GM21723 (cell line): ENCODE results near the gene PHPT1.
"Not testable (repeated sequence)": the region's sequence is repeated elsewhere in the genome, so short reads cannot be mapped to it uniquely, and the experiment has no call there.

Experiments used
- ATAC-seq: cut with Tn5 transposase; IDR thresholded peaks from one replicate; pipeline ENCODE4 v1.9.1; 2021; ENCODE audit warnings: mild to moderate bottlenecking, moderate library complexity; ENCODE audit not compliant: unreplicated experiment

The PHPT1 gene

DNA sequence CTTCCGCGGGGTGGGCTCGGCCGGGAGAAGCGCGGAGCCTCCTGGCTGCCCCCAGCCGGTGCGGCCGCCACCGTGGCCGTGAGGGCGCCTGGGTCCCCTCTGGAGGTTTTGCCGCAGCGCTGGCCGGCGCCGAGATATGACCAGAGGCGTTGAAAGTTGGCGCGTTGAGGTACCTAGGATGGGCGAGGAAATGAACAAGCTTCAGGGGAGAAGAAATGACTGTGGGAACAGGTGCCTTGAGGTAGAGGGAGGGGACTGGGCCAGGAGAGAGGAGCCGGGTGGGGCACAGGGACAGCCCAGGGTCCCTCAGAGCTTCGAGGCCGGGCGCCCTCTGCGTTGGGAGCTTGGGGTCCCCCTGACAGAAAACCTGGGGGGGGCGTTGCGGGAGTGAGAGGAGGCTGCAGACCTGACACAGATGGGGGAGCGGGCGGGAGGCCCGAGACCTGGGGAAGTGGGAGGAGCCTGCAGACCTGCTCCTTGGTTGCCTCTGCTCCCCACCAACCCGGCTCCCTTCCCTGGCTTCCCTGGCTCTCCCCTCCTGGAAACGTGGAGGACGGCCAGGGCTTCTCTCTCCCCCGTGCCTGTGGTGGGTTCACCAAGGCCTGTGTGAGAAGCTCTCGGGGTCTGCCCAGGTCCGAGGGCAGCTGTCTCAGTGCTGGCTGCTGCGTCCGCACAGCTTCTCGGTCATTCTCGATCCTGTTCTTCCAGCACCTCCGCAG is 27.2 kb upstream of the PHPT1 start:
- ATAC-seq, result no peak

- ATAC-seq, result no peak
These were observed 25.8 kb upstream of the PHPT1 start for GRCh38 chr9:136823136-136824046.

- no peak for ATAC-seq
These were observed 24.5 kb upstream of the PHPT1 start for GRCh38 chr9:136824496-136825225.

GRCh38 chr9:136825295-136826187 is 23.7 kb upstream of the PHPT1 start:
- no peak for ATAC-seq

DNA sequence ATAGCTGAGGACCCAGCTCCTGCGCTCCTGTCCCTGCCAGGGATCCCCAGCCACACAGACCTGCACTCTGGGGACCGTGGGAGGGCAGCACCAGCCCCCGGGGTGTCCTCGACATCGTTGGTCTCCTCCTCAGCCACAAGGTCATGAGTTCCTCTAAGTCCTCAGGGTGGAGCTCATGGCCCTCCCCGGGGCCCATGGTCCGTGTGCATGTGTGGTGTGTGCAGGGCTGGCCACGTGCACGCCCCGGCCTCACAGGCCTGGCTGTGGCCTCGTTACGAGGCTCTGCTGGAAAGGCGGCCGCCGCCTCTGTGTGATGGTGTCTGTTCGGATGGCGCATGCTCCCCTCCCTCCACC is 23.0 kb upstream of the PHPT1 start:
- no peak for ATAC-seq

DNA sequence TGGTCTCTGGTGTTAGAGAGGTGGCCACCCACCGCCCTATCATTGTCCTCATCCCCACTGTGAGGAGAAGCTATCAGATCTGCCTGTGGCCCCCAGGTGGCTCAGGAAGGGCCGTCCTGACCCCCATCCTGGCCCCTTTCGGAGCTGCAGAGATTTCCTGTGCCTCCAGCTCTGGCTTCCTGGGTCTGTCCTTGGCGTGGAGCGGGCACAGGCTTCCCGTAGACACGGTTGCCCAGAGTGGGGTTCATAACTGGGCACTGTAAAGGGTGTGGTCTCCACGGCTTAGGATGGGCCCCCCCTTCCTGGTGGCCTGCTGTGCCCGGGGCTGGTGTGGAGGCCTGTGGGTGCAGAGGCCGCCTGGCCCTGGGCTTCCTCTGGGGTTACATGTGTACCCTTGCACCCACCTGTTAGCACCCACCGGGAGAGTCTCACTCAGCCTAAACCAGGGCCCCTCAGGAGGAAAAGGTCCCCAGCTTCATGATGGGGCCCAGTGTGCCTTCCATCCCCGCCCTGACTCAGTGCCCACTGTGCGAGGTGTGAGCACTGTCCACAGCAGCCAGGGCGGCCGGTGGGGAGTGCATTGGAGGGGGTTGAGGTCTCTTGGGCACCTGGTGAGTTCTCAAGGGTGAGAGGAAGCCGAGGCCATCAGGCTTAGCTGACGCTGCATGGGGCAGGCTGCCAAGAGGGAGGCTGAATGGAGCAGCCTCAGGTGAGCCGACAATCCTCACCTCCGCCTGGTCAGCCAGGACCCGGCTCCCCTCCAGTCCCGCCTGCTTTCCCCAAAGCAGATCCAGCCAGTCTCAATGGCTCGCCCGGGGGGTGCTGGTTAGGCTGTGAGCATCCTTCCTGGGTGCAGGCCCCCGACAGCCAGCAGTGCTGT is 22.3 kb upstream of the PHPT1 start:
- ATAC-seq, result no peak

DNA sequence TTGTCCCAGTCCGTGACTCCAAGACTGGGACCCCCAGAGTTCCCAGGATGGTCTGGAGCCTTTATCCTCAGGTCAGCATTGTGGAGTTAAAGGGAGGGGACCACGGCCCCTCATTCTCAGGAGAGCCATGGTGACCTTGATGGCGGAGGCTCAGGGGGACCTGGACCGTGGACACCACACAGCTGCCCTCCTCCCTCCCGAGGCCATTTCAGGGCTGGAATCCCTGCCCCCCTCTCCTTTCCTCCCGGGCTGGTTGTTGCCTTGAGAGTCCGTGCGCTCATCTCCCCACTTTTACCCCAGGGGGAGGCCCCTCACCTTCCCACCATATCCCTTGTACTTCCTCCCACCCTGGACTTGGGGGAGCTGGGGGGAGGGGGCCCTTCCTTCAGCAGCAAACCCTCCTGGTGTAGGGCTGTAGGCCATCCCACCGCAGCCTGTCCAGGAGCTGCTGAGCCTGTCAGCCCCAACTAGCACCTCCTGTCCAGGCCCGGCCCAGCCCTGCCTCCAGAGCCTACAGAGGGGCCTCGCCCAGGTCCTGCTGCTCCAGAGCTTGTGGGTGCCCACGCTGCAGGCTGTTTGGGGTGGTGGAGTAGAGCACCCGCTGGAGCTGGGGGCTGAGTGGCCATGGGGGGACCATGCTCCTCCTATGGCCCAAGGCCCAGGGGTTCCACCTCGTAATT is 21.3 kb upstream of the PHPT1 start:
- ATAC-seq, result no peak

DNA sequence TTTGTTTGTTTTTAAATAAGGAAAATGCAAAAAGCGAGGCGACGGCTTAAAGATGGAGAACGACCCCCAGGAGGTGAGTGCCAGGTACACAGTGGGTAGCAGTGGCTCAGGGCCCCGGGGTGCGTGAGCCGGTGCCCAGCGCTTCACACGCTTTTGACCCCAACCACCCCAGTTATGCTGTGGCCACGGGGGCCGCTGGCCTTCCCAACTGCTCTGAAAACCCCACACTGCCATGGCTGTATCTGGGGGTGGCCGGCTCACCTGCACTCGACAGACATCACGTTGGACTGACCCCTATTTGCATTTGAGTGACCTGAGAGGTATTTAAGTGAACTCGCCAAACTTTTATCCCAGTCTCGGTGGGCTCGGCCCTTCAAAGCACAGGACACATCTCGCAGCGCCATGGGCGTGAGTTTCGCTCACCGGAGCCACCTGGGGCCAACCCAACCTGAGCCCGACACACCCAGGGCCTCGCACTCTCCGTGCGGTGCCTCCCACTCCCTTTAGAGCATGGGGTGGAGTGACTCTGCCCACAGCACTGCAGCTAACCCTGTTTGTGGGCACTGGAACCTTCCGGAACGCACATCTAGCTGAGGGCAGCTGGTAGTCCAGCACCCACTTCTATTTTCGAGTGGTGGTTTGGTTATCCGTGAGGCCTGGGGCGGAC is 20.6 kb upstream of the PHPT1 start:
- ATAC-seq, result no peak

DNA sequence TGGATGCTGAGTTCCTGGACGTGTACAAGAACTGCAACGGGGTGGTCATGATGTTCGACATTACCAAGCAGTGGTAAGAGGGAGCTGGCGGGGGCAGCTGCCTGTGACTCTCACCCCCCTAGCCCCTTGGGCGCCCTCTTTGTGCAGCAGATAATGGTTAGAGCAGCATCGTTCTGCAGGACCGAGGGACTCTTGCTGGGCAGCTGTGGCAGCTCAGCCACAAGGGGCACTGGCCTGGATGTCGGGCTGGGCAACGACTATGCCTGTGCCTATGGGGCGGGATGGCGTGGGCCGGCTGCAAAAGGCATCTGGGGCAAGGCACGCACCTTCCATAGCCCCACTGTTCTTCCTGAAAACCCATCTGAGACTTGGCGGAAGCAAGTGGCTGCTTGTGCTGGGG is 19.8 kb upstream of the PHPT1 start:
- no peak for ATAC-seq

DNA sequence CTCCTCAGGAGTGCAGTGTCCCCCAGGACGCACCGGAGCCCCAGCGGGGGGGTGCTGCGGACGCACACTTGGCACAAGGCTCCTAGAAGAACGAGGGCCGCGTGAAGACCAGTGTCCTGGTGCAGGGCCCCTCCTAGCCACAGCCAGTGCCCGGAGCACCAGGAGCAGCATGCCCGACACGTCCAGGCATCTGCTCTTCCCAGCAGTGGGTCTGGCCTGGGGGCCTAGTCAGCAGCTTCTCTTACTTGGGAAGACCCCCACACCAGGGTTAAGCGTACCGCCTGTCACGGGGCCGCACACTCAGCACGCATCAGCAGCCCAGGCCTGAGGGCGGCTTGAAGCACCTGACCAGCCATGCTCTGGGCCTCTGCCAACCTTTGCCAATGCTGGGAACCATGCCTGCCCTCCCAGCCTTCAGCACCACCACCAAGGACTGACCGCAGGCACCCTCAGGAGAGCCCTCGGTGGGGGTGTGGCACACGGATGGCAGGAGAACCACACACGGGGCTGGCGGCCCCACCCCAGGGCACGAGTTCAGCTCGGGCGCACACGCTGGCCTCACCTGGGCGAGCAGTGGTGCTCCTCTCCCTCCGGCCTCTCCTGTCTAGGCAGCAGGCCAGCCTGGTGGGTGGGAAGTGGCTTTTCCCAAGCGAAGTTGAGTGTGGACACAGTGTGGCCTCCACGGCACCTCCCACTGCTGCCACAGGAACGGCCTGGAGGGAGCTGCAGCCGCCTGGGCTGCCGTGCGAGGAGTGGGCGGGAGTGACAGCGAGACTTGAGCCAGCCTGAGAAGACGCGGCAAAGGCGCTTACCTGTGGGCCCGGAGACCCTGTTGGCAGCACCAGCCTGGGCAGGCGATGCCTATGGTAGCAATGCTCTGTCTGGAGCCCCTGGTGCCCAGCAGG is 19.0 kb upstream of the PHPT1 start:
- ATAC-seq, result no peak

DNA sequence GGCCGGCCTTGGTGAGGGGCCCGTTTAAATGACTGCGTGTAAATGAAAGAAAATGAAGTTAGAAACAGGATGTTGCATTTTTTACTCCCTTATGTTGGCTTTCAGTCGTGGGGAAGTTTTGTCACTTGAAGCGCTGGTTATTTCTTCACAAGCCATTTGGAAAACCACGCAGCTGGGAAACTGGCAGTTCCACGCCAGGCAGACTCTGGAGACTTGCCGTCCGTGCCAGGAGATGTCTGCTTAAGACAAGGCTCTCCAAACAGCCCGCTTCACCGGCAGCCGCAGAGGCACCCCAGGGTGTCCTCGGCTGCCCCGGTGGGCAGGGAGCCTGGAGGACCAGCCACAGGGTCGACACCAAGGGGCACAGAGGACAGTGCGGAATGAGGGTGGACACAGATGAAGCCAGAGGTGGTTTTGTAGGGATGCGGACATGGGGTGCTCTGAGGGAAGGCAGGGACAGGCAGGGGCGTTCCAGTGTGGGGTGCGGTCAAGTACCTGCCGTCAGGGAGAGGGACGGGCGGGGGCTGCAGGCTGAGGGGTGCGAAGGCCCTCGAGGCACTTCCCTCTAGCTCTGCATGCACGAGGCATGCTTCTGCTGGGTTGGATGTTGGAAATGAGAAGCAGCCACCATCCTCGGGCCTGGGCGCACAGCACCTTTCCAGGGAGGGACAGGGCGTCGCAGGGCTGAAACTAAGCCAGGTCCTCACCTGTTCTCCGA is 18.0 kb upstream of the PHPT1 start:
- ATAC-seq, result no peak

DNA sequence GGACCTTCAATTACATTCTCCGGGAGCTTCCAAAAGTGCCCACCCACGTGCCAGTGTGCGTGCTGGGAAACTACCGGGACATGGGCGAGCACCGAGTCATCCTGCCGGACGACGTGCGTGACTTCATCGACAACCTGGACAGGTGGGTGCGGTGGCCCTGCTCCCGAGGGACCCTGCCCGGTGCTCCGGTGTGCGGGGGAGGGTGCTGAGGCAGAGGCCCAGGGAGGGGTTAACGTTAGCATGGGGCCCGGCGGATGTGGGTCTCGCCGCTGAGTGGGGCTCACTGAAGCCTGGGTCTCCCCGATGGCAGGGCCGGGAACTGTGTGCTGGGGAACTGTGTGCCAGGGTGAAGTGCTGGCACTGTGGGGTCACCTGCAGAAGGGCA is 17.5 kb upstream of the PHPT1 start:
- ATAC-seq, result no peak

GRCh38 chr9:136832581-136832980 is 16.6 kb upstream of the PHPT1 start:
- ATAC-seq, result no peak

DNA sequence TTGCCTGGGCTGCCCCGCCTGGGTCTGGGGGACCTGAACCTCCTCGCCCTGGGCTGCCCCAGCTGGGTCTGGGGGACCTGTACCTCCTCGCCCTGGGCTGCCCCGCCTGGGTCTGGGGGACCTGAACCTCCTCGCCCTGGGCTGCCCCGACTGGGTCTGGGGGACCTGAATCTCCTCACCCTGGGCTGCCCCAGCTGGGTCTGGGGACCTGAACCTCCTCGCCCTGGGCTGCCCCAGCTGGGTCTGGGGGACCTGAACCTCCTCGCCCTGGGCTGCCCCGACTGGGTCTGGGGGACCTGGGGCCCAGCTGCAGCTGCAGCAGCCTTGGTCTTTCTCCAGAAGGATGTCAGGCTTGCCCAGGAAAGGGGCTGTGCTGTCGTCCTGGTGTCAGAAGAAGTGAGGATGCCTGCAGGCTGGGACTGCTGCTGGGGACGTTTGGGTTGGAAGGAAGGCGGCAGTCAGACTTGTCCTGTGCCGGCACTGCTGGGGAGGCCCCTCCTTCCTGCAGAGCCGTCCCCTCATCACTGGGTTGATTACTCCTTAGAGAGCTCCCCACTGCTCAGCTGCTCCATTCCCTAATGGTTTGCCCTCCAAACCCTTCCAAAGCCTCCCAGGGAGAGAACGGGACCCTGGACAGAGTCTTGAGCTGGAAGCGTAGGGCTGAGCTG is 15.7 kb upstream of the PHPT1 start:
- not testable (repeated sequence) for ATAC-seq

DNA sequence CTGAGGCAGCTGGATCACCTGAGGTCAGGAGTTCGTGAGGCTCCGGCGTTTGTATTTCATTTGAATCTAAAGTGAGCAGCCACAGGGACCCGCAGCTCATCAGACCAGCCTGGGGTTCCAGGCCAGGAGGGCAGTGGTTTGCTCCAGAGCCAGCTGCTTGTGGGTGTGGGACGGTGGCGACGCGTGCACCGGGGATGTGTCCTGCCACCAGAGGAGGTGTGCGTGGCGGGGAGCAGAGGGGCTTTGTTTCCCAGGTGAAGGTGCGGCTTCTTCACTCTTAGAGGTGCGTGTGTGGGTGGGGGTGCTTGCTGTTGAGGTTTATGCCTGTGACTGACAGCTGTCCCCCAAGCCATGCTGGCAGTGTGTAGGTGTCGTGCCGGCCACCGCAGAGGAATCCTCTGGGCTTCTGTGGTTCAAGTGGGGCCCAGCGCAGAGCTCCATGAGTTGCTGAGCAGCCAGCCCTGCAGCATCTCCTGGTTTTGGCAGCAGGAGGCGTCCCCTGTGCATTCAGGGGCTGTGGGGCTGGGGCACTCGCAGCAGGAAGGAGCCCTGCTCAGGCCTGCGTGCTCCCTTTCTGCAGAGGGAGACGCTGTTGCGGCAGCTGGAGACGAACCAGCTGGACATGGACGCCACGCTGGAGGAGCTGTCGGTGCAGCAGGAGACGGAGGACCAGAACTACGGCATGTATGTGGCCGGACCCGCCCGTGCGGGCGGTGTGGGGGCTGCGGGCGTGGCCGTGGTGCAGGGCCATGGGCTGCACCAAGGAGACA is 13.9 kb upstream of the PHPT1 start:
- ATAC-seq, result no peak
